OCI-LY1 (cell line): ENCODE measurements around the gene LRP1-AS.

Experiments
- H2AFZ ChIP-seq: fragments of 200-600 bp; sonication (generic), shearing (Covaris generic); 2 replicates; pipeline ENCODE4 v1.6.0; 2014; ENCODE audit warnings: antibody characterized with exemption, mild to moderate bottlenecking, low read length
- H3F3A ChIP-seq: fragments of 200-600 bp; sonication (generic), shearing (Covaris generic); 2 replicates; pipeline ENCODE4 v1.6.0; 2014; ENCODE audit warnings: mild to moderate bottlenecking, antibody characterized with exemption, low read length, moderate library complexity; ENCODE audit not compliant: insufficient read depth
- H3K27ac ChIP-seq: fragments of 200-600 bp; sonication (generic); 2 replicates; pipeline ENCODE4 v1.5.1; 2014; ENCODE audit warnings: low read length, mixed run types, mild to moderate bottlenecking, low read depth; ENCODE audit not compliant: poor library complexity, severe bottlenecking
- H3K27me3 ChIP-seq: fragments of 200-600 bp; sonication (generic); 2 replicates; pipeline ENCODE4 v1.6.0; 2014; ENCODE audit warnings: antibody characterized with exemption, mild to moderate bottlenecking, low read length, moderate library complexity; ENCODE audit not compliant: insufficient read depth
- H3K36me3 ChIP-seq: fragments of 200-600 bp; sonication (generic); 2 replicates; pipeline ENCODE4 v1.6.1; 2014; ENCODE audit warnings: mild to moderate bottlenecking, antibody characterized with exemption, low read length, moderate library complexity, mixed read lengths; ENCODE audit not compliant: insufficient read depth
- H3K4me1 ChIP-seq: fragments of 200-600 bp; sonication (generic); 2 replicates; pipeline ENCODE4 v1.5.1; 2014; ENCODE audit warnings: mild to moderate bottlenecking, low read length, moderate library complexity; ENCODE audit not compliant: insufficient read depth, severe bottlenecking
- H3K4me2 ChIP-seq: fragments of 200-600 bp; sonication (generic), shearing (Covaris generic); 2 replicates; pipeline ENCODE4 v1.6.1; 2014; ENCODE audit warnings: low read length
- H3K4me3 ChIP-seq: fragments of 200-600 bp; sonication (generic); 2 replicates; pipeline ENCODE4 v1.5.1; 2014; ENCODE audit warnings: low read length, low read depth, mild to moderate bottlenecking, mixed read lengths; ENCODE audit not compliant: poor library complexity, severe bottlenecking
- H3K79me2 ChIP-seq: fragments of 200-600 bp; shearing (Covaris generic); 2 replicates; pipeline ENCODE4 v1.6.1; 2016; ENCODE audit warnings: mixed run types, low read length, mixed read lengths; ENCODE audit not compliant: insufficient read depth
- H3K9ac ChIP-seq: fragments of 200-600 bp; sonication (generic), shearing (Covaris generic); 2 replicates; pipeline ENCODE4 v1.6.1; 2014; ENCODE audit warnings: mild to moderate bottlenecking, low read length, mixed read lengths
- H3K9me2 ChIP-seq: fragments of 200-600 bp; sonication (generic), shearing (Covaris generic); 2 replicates; pipeline ENCODE4 v1.6.1; 2014; ENCODE audit warnings: low read depth, mild to moderate bottlenecking, low read length, mixed read lengths
- H3K9me3 ChIP-seq: fragments of 200-600 bp; shearing (Covaris generic); 2 replicates; pipeline ENCODE4 v1.6.1; 2014; ENCODE audit warnings: low read length, mixed read lengths
- H4K20me1 ChIP-seq: fragments of 200-600 bp; sonication (generic), shearing (Covaris generic); 2 replicates; pipeline ENCODE4 v1.6.0; 2016; ENCODE audit warnings: mild to moderate bottlenecking, low read length; ENCODE audit not compliant: insufficient read depth
- EZH2 ChIP-seq: fragments of 200-600 bp; sonication (generic), shearing (Covaris generic); IDR thresholded peaks from 2 replicates; pipeline ENCODE4 v1.8.0; 2017; ENCODE audit warnings: borderline replicate concordance, mixed run types, mild to moderate bottlenecking, antibody characterized with exemption, low read length, moderate library complexity, mixed read lengths
- TF ChIP-seq, protein P1 (sequence below): fragments of 200-600 bp; sonication (generic), shearing (Covaris generic); IDR thresholded peaks from 2 replicates; pipeline ENCODE4 v1.5.1; 2017; ENCODE audit warnings: mild to moderate bottlenecking, antibody characterized with exemption, low read length, moderate library complexity, mixed read lengths

LRP1-AS gene

GRCh38 chr12:57193706-57194245 lies 46.4 kb upstream of the LRP1-AS start:
- Histone ChIP-seq H3F3A (no peaks in the 10 kb centered on the region), H3K9me3 (no peaks in the 10 kb centered on the region), H3K4me2 (no peak overlapping the region; the same call in 1 of the 2 replicates), H3K4me3 (no peak overlapping the region), H3K79me2 (no peaks in the 10 kb centered on the region), H4K20me1 (no peaks in the 10 kb centered on the region), H3K9me2 (no peaks in the 10 kb centered on the region), H2AFZ (no peak overlapping the region), H3K27me3 (peaks cover 24% of the 10 kb centered on the region; the same call in 1 of the 2 replicates), H3K27ac (no peak overlapping the region), H3K36me3 (no peaks in the 10 kb centered on the region), H3K9ac (no peak overlapping the region), H3K4me1 (peaks cover 21% of the 10 kb centered on the region)
- TF ChIP-seq, protein P1, sequence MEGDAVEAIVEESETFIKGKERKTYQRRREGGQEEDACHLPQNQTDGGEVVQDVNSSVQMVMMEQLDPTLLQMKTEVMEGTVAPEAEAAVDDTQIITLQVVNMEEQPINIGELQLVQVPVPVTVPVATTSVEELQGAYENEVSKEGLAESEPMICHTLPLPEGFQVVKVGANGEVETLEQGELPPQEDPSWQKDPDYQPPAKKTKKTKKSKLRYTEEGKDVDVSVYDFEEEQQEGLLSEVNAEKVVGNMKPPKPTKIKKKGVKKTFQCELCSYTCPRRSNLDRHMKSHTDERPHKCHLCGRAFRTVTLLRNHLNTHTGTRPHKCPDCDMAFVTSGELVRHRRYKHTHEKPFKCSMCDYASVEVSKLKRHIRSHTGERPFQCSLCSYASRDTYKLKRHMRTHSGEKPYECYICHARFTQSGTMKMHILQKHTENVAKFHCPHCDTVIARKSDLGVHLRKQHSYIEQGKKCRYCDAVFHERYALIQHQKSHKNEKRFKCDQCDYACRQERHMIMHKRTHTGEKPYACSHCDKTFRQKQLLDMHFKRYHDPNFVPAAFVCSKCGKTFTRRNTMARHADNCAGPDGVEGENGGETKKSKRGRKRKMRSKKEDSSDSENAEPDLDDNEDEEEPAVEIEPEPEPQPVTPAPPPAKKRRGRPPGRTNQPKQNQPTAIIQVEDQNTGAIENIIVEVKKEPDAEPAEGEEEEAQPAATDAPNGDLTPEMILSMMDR, result no peak
- TF ChIP-seq EZH2, result no peak

DNA sequence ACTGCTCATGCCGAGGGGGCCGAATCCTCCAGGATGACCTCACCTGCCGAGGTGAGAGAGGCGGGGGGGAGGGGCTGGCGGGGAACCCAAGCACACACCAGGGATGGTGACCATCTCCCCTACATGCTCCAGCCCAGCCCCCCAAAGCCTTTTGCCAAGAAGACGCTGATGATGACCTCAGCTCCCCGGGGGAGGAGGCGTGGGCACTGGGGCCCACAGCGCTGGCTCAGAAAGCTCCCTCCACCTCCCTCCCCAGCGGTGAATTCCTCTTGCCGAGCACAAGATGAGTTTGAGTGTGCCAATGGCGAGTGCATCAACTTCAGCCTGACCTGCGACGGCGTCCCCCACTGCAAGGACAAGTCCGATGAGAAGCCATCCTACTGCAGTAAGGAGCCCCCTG lies 45.5 kb upstream of the LRP1-AS start:
- TF ChIP-seq, protein P1, result no peak
- TF ChIP-seq EZH2, result no peak
- Histone ChIP-seq H2AFZ (no peak overlapping the region), H3K9me3 (no peaks in the 10 kb centered on the region), H3K27ac (no peak overlapping the region), H3F3A (no peaks in the 10 kb centered on the region), H3K4me3 (no peak overlapping the region), H3K36me3 (no peaks in the 10 kb centered on the region), H3K9ac (no peak overlapping the region), H3K4me1 (peaks cover 21% of the 10 kb centered on the region), H3K4me2 (no peak overlapping the region), H4K20me1 (no peaks in the 10 kb centered on the region), H3K79me2 (no peaks in the 10 kb centered on the region), H3K27me3 (peaks cover 17% of the 10 kb centered on the region; the same call in 1 of the 2 replicates), H3K9me2 (no peaks in the 10 kb centered on the region)

DNA sequence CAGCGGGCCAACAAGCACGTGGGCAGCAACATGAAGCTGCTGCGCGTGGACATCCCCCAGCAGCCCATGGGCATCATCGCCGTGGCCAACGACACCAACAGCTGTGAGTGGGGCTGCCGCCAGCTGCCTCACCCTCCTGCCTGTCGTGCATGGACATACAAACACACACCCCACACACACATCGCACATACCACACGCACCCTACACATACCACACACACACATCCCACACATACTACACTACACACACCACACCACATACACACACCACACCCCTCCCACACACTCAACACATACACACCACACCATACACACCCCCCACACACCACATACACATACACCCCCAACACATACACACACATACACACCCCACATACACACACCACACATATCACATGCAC lies 44.0 kb upstream of the LRP1-AS start:
- Histone ChIP-seq H2AFZ (no peak overlapping the region), H3K27me3 (peaks cover 9% of the 10 kb centered on the region; the same call in 1 of the 2 replicates), H3K27ac (no peak overlapping the region), H3K79me2 (no peaks in the 10 kb centered on the region), H4K20me1 (no peaks in the 10 kb centered on the region), H3K36me3 (no peaks in the 10 kb centered on the region), H3F3A (no peaks in the 10 kb centered on the region), H3K9ac (no peak overlapping the region), H3K4me2 (no peak overlapping the region), H3K4me1 (peaks cover 21% of the 10 kb centered on the region), H3K9me2 (no peaks in the 10 kb centered on the region), H3K9me3 (no peaks in the 10 kb centered on the region), H3K4me3 (no peak overlapping the region)
- TF ChIP-seq, protein P1, result no peak
- no peak for TF ChIP-seq EZH2
